Neutrophil (primary cell): Measurements from ENCODE around the gene BAIAP2L1.

Experiments used
- H3K27ac ChIP-seq: fragments of 200-600 bp; sonication (generic); 2 replicates; pipeline ENCODE4 v1.5.1; 2016; ENCODE audit warnings: mild to moderate bottlenecking, moderate library complexity
- H3K27me3 ChIP-seq: fragments of 200-600 bp; sonication (generic); 2 replicates; pipeline ENCODE4 v1.6.0; 2016; ENCODE audit warnings: mild to moderate bottlenecking
- H3K36me3 ChIP-seq: fragments of 200-600 bp; sonication (generic); 2 replicates; pipeline ENCODE4 v1.5.1; 2017
- H3K4me1 ChIP-seq, 2 experiments: fragments of 200-600 bp in 1 of 2; sonication (generic) in 1 of 2; 1 replicate in 1 of 2; 2 replicates in 1 of 2; pipeline versions ENCODE4 v1.5.1 to v1.6.1; 2013 to 2016; ENCODE audit warnings: low read depth in 1 of 2, low read length in 1 of 2, mild to moderate bottlenecking in 1 of 2, moderate library complexity in 1 of 2; ENCODE audit not compliant: control insufficient read depth in 1 of 2, insufficient read depth in 1 of 2
- H3K4me3 ChIP-seq, 2 experiments: fragments of 200-600 bp in 1 of 2; sonication (generic) in 1 of 2; 1 replicate in 1 of 2; 2 replicates in 1 of 2; pipeline ENCODE4 v1.5.1; 2013 to 2016; ENCODE audit warnings: low read depth in 1 of 2, low read length in 1 of 2, mild to moderate bottlenecking in 1 of 2, moderate library complexity in 1 of 2
- H3K9me3 ChIP-seq: fragments of 200-600 bp; sonication (generic); 2 replicates; pipeline ENCODE4 v1.5.1; 2016
- TF ChIP-seq, protein P1 (sequence below): fragments of 200-600 bp; sonication (generic); IDR thresholded peaks from 2 replicates; pipeline ENCODE4 v1.5.1; 2016; ENCODE audit warnings: antibody characterized with exemption

The BAIAP2L1 gene

DNA sequence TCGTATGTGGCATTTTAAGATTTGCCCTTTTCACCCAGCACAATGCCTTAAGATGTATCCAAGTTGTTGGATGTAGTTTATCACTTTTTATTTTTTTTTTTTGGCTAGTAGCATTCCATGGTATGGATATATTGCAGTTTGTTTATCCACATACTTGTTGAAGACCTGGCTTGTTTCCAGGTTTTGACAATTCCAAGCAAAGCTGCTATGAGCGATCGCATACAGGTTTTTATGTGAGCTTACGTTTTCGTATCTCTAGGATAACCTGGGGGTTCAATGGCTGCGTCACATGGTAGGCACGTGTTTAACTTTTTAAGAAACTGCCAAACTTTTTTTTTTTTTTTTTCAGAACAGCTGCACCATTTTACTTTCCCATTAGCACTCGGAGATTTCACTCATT is 32.2 kb downstream of the BAIAP2L1 start:
- Histone ChIP-seq H3K36me3 (no peaks in the 10 kb centered on the region), H3K27ac (no peak overlapping the region), H3K4me3 (no peak overlapping the region), H3K27me3 (peaks cover 3% of the 10 kb centered on the region), H3K9me3 (no peaks in the 10 kb centered on the region), H3K4me1 (no peaks in the 10 kb centered on the region)
- TF ChIP-seq, protein P1, sequence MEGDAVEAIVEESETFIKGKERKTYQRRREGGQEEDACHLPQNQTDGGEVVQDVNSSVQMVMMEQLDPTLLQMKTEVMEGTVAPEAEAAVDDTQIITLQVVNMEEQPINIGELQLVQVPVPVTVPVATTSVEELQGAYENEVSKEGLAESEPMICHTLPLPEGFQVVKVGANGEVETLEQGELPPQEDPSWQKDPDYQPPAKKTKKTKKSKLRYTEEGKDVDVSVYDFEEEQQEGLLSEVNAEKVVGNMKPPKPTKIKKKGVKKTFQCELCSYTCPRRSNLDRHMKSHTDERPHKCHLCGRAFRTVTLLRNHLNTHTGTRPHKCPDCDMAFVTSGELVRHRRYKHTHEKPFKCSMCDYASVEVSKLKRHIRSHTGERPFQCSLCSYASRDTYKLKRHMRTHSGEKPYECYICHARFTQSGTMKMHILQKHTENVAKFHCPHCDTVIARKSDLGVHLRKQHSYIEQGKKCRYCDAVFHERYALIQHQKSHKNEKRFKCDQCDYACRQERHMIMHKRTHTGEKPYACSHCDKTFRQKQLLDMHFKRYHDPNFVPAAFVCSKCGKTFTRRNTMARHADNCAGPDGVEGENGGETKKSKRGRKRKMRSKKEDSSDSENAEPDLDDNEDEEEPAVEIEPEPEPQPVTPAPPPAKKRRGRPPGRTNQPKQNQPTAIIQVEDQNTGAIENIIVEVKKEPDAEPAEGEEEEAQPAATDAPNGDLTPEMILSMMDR, result no peak

DNA sequence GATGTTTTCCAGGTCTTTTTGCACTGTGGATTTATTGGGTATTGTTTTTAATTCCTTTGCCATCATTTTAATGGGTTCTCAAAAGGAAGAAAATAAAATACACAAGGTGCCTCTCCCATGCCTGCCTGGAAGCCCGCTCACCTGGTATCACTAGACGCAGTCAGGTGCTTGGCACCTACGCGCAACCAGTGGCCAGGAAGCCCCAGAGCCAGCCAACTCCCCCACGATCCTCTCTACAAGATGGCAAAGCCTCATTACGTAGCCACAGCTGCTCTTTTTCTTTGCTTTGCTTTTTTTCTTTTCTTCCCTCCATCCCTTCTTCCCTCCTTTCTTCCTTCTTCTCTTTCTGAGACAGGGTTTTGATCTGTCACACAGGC is 34.3 kb downstream of the BAIAP2L1 start:
- TF ChIP-seq, protein P1, result no peak
- Histone ChIP-seq H3K36me3 (no peaks in the 10 kb centered on the region), H3K9me3 (no peaks in the 10 kb centered on the region), H3K27ac (no peak overlapping the region), H3K4me1 (no peaks in the 10 kb centered on the region), H3K4me3 (no peak overlapping the region), H3K27me3 (peaks cover 3% of the 10 kb centered on the region)

DNA sequence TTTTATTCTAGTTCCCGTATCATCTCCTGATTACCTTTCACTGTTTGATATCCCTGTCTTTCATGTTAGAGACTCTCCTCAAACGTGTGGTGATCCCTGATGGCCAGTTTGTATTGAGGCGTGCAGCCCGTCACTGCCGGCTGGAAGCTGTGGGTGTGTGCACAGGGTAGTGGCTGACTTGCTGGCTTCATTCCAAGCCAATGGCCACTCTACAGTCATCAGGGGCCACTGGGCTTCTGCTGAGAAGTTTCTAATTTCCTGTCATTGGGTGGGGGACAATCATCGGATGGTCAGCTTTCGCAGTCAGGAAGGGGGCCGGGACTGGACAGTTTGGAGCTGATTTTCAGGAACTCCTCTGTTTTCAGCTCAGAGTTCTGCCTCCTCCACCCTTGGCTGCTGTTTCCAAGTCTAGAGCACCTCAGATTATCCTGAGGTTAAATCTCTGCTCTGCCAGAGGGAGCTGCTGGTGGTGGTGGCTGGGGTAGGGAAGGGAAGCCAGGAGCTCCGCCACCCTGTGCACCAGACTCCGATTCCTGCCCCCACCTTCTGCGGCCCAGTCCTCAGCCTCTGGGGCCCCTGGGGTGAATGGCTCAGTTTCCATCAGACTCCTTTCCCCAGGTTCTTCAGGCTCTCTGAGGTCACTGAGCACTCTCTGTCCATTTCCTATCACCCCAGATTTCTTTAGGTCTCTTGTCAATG is 34.9 kb downstream of the BAIAP2L1 start:
- H3K27ac ChIP-seq, result no peak overlapping the region
- no peaks in the 10 kb centered on the region for H3K4me1 ChIP-seq
- TF ChIP-seq, protein P1, result no peak
- no peaks in the 10 kb centered on the region for H3K9me3 ChIP-seq
- H3K36me3 ChIP-seq, result no peaks in the 10 kb centered on the region
- no peak overlapping the region for H3K4me3 ChIP-seq
- H3K27me3 ChIP-seq, result peaks cover 3% of the 10 kb centered on the region

DNA sequence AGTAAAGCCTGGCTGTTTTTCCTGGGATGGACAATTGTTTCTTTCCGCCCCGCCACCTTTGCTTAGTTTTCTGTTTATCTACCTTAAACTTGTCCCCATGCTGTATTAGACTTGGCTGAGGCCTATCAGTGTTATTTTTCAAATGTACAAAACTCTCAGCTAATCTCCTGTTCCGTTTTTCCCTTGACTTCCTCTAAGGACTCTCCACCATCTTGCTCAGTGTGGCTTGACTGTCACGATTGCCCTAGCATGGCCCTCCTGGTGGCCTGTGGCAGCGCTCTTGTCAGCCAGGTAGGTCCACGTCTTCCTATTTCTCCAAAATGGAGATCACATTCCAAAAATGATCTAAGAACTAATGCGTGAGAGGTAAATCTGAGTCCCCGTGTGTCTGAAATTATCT is 36.7 kb downstream of the BAIAP2L1 start:
- H3K36me3 ChIP-seq, result no peaks in the 10 kb centered on the region
- no peaks in the 10 kb centered on the region for H3K9me3 ChIP-seq
- TF ChIP-seq, protein P1, result no peak
- no peaks in the 10 kb centered on the region for H3K4me1 ChIP-seq
- H3K27ac ChIP-seq, result no peak overlapping the region
- H3K4me3 ChIP-seq, result no peak overlapping the region
- H3K27me3 ChIP-seq, result peaks cover 7% of the 10 kb centered on the region

DNA sequence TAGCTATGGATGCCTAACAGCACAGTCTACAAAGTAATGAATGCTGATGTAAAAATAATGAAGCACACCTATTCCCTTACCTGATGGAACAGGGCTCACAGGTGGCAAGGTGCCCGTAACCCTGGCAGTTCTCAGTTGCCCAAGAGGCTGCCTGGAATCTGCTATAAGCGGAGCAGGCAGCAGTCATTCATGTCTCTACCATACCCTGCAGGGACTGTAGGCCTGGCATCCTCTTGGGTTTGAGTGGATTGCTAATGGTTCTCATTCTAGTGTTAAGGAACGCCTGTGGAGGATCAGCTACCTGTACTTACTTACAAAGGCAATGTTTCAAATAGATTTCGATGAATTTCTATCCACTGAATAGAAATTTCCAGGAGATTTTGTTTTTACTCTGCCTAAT is 38.4 kb downstream of the BAIAP2L1 start:
- TF ChIP-seq, protein P1, result no peak
- H3K4me3 ChIP-seq, result no peak overlapping the region
- peaks cover 4% of the 10 kb centered on the region for H3K27me3 ChIP-seq
- H3K27ac ChIP-seq, result no peak overlapping the region
- no peaks in the 10 kb centered on the region for H3K4me1 ChIP-seq
- H3K36me3 ChIP-seq, result no peaks in the 10 kb centered on the region
- H3K9me3 ChIP-seq, result no peaks in the 10 kb centered on the region
